DOHH2 (cell line): Measurements from ENCODE around the gene PDE4D.

ENCODE experiments used
- CTCF ChIP-seq: fragments of 200-600 bp; sonication (generic); IDR thresholded peaks from one replicate; pipeline ENCODE4 v1.5.1; 2014; ENCODE audit warnings: antibody characterized with exemption, mild to moderate bottlenecking, low read depth, low read length; ENCODE audit not compliant: poor library complexity, severe bottlenecking
- EZH2phosphoT487 ChIP-seq: fragments of 200-600 bp; sonication (generic); IDR thresholded peaks from 2 replicates; pipeline ENCODE4 v1.6.1; 2017; ENCODE audit warnings: borderline replicate concordance, mild to moderate bottlenecking, antibody characterized with exemption, low read length, moderate library complexity, mixed read lengths

- no peak for TF ChIP-seq CTCF
- TF ChIP-seq EZH2phosphoT487: no peak
These were observed 350.4 kb downstream of the PDE4D start for GRCh38 chr5:59542851-59543820.
